Limb (tissue), 2 donors: Measurements from ENCODE around the gene TLR10.
"Not testable (repeated sequence)": the region's sequence is repeated elsewhere in the genome, so short reads cannot be mapped to it uniquely, and the experiment has no call there.

Experiments used
- DNase-seq, 2 donors: peaks; one replicate each; pipeline ENCODE4 v3.0.0-alpha.2; 2016; ENCODE audit errors: extremely low spot score in 2 of 2

TLR10 gene

GRCh38 chr4:38802561-38803355 lies 20.0 kb upstream of the TLR10 start:
- no peak for DNase-seq

GRCh38 chr4:38800961-38801450 lies 18.2 kb upstream of the TLR10 start:
- no peak for DNase-seq

- DNase-seq: no peak
These were observed 17.6 kb upstream of the TLR10 start for GRCh38 chr4:38800366-38800765.

- DNase-seq: no peak
These were observed 12.3 kb upstream of the TLR10 start for GRCh38 chr4:38795087-38795486.

GRCh38 chr4:38794051-38794450 lies 11.3 kb upstream of the TLR10 start:
- no peak for DNase-seq

GRCh38 chr4:38791010-38791409 lies 8.2 kb upstream of the TLR10 start:
- DNase-seq: no peak

GRCh38 chr4:38788317-38788716 lies 5.5 kb upstream of the TLR10 start:
- DNase-seq: no peak

- no peak for DNase-seq
These were observed 4.9 kb upstream of the TLR10 start for GRCh38 chr4:38787693-38788092.

GRCh38 chr4:38785901-38786402 lies 3.2 kb upstream of the TLR10 start:
- no peak for DNase-seq

- DNase-seq: no peak
These were observed 2.4 kb upstream of the TLR10 start for GRCh38 chr4:38785041-38785790.

GRCh38 chr4:38784141-38784540 lies 1.4 kb upstream of the TLR10 start:
- no peak for DNase-seq

- no peak for DNase-seq
These were observed 295 bp upstream of the TLR10 start for GRCh38 chr4:38783109-38783460.

- DNase-seq: no peak
These were observed 932 bp downstream of the TLR10 start for GRCh38 chr4:38781854-38782261.

GRCh38 chr4:38780833-38781484 lies 1.8 kb downstream of the TLR10 start:
- DNase-seq: no peak

- DNase-seq: no peak
These were observed 3.0 kb downstream of the TLR10 start for GRCh38 chr4:38779790-38780189.

- not testable (repeated sequence) for DNase-seq
These were observed 4.9 kb downstream of the TLR10 start for GRCh38 chr4:38777925-38778324.

GRCh38 chr4:38775326-38775725 lies 7.5 kb downstream of the TLR10 start:
- DNase-seq: no peak

- DNase-seq: no peak
These were observed 8.4 kb downstream of the TLR10 start for GRCh38 chr4:38774181-38774955.

- not testable (repeated sequence) for DNase-seq
These were observed 12.5 kb downstream of the TLR10 start for GRCh38 chr4:38770281-38770680.

- no peak for DNase-seq
These were observed 12.9 kb downstream of the TLR10 start for GRCh38 chr4:38769857-38770256.

GRCh38 chr4:38769441-38769840 lies 13.3 kb downstream of the TLR10 start:
- DNase-seq: no peak
